ENCODE measurements around the gene MAST3. TPM values are rescaled to one million over a fixed set of nuclear protein-coding genes. Genes with fewer than 3 reads are reported as not detected.

MAST3 gene
- total and polyA plus RNA-seq, 2 of the 13 experiments (the other 11 are each of a cell fraction or from before 2014, with no cell fraction given): 4.1 to 4.6 TPM

DNA sequence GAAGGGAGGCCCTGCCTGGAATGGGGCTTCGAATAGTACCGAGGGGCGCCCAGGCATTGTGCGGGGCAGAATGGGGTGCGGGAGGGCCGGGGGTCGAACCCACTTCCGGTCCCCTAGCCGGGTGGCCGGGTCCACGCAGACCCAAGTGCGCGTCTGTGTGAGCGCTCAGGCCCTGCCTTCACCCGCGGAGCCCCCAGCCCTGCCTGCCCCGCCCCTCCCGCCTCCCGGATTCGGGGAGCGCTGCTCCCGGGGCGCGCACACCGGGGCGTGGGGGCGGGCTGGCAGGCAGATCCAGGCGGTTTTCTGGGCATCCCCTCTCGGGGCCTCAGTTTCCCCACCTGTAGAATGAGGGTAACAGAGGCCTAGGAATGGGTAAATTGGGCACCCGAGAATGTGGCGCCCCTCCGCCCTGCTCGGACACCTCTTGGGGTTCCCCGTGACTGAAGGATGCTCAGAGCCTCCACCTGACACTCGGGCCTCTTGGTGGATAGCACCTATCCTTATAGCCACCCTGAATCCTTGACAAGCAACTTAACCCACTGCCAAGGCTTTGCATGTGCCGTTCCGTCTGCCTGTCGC is 56.1 kb downstream of the MAST3 start:
- Histone ChIP-seq H3K9me3 (ENCODE audit: low read length) (no peaks in the 10 kb centered on the region), H4K20me1 (ENCODE audit: insufficient read depth, low read length) (0 out of 2 replicates have a peak, but pooled peaks cover 11% of the 10 kb centered on the region), H3K9ac (ENCODE audit: insufficient read depth, low read depth, low read length) (peak overlapping the region; percentile 99), H3K79me2 (ENCODE audit: insufficient read depth, low read length) (peaks cover 18% of the 10 kb centered on the region), H2AFZ (ENCODE audit: low read length) (no peak overlapping the region), H3K36me3 (replicated peaks in 1 of 2; ENCODE audit: control insufficient read depth in 1 of 2, insufficient read depth in 2 of 2, low read length in 2 of 2) (peaks cover 6 to 18% of the 10 kb centered on the region in 2 experiments; a peak in 4 of 5 replicates), H3K4me3 (replicated peaks in 1 of 3; ENCODE audit: insufficient read depth in 1 of 3, low read depth in 2 of 3, low read length in 3 of 3) (peak overlapping the region; percentile 73 to 98 (median 98)), H3K27me3 (ENCODE audit: control insufficient read depth in 1 of 2, insufficient read depth in 2 of 2, low read length in 2 of 2) (no peaks in the 10 kb centered on the region; a peak in 1 of 5 replicates), H3K4me1 (ENCODE audit: insufficient read depth, low read length) (peaks cover 56% of the 10 kb centered on the region), H3K4me2 (ENCODE audit: low read depth, low read length) (peak overlapping the region; percentile 93), H3K27ac (ENCODE audit: extremely low read length, insufficient read depth, low read length) (peak overlapping the region; percentile 94)
- DNase-seq (ENCODE audit: low spot score): no peak
- WGBS (ENCODE audit: low lambda C conversion rate): 0% methylated on average over 4 of the region's 38 CpGs
- no peak; the same call in 2 of the 3 replicates for ATAC-seq
- ChIA-PET POLR2A (interaction anchor here (0.9 to 1.4 kb wide), 15 partner anchors 15 to 169 kb away, joined by 3 to 16 read pairs (median 5); partner anchors contain the start of genes LSM4 and MPV17L2), CTCF (ENCODE audit: low intra/inter-chr PET ratio, low total read pairs) (no interaction called here)
- TSS peak; percentile 42 for BruUV-seq (replicated peaks)
- in situ Hi-C loops (cut with HindIII; ENCODE audit: extremely low pct_ligation_motif_present, low pct_unique_long_range_greater_than_20kb) (loop anchor here (5.0 kb wide), 1 partner anchor 41 kb away; no protein-coding TSS in a partner anchor), intact Hi-C loops (cut with micrococcal nuclease; ENCODE audit: unreplicated experiment) (loop anchor here (1.0 kb wide), 2 partner anchors 17 to 40 kb away; no protein-coding TSS in a partner anchor)
- FAIRE-seq: no peak
- TF ChIP-seq RBM39 (IDR thresholded peaks at IDR 0.05; ENCODE audit: low read depth, low read length, poor library complexity, severe bottlenecking) (no peak), SP2 (CRISPR knock-in tag; IDR thresholded peaks at IDR 0.05) (no peak), ATM (IDR thresholded peaks at IDR 0.05; ENCODE audit: borderline replicate concordance) (no peak), ZNF83 (CRISPR knock-in tag; IDR thresholded peaks at IDR 0.05; ENCODE audit: borderline replicate concordance) (no peak), AGO2 (optimal IDR thresholded peaks at IDR 0.05; ENCODE audit: low read depth, low read length) (peak; percentile 36), BRD4 (CRISPR knock-in tag; IDR thresholded peaks at IDR 0.05) (no peak), SETDB1 (CRISPR knock-in tag; IDR thresholded peaks at IDR 0.05; ENCODE audit: borderline replicate concordance) (no peak), ZBTB8A (CRISPR knock-in tag; IDR thresholded peaks at IDR 0.05; ENCODE audit: borderline replicate concordance, low read depth) (0 out of 2 replicates have a peak, but pooled peaks have one; percentile 36), RBAK (CRISPR knock-in tag; IDR thresholded peaks at IDR 0.05) (no peak), ZNF782 (CRISPR knock-in tag; IDR thresholded peaks at IDR 0.05; ENCODE audit: borderline replicate concordance) (no peak), AKAP8 (CRISPR knock-in tag; IDR thresholded peaks at IDR 0.05) (no peak), KLF15 (CRISPR knock-in tag; IDR thresholded peaks at IDR 0.05; ENCODE audit: borderline replicate concordance) (0 out of 2 replicates have a peak, but pooled peaks have one; percentile 16), ZNF660 (CRISPR knock-in tag; IDR thresholded peaks at IDR 0.05; ENCODE audit: borderline replicate concordance, low read depth) (no peak), KAT2B (IDR thresholded peaks at IDR 0.05; ENCODE audit: borderline replicate concordance, low read depth, low read length) (no peak), AHR (CRISPR knock-in tag; IDR thresholded peaks at IDR 0.05) (no peak), ZNF446 (CRISPR knock-in tag; IDR thresholded peaks at IDR 0.05) (no peak), NFYC (CRISPR knock-in tag; IDR thresholded peaks at IDR 0.05) (no peak), ZNF136 (CRISPR knock-in tag; IDR thresholded peaks at IDR 0.05; ENCODE audit: low read depth) (no peak), YEATS4 (CRISPR knock-in tag; IDR thresholded peaks at IDR 0.05; ENCODE audit: borderline replicate concordance) (no peak), ZZZ3 (CRISPR knock-in tag; IDR thresholded peaks at IDR 0.05; ENCODE audit: borderline replicate concordance) (0 out of 2 replicates have a peak, but pooled peaks have one; percentile 44), LCORL (IDR thresholded peaks at IDR 0.05) (no peak), LCORL (CRISPR knock-in tag; IDR thresholded peaks at IDR 0.05) (peak; percentile 77; the same call in 1 of the 2 replicates), ZNF674 (CRISPR knock-in tag; IDR thresholded peaks at IDR 0.05; ENCODE audit: low read depth) (no peak), RAD51 (IDR thresholded peaks at IDR 0.05; ENCODE audit: borderline replicate concordance) (no peak)
- TF ChIP-seq, protein P1, sequence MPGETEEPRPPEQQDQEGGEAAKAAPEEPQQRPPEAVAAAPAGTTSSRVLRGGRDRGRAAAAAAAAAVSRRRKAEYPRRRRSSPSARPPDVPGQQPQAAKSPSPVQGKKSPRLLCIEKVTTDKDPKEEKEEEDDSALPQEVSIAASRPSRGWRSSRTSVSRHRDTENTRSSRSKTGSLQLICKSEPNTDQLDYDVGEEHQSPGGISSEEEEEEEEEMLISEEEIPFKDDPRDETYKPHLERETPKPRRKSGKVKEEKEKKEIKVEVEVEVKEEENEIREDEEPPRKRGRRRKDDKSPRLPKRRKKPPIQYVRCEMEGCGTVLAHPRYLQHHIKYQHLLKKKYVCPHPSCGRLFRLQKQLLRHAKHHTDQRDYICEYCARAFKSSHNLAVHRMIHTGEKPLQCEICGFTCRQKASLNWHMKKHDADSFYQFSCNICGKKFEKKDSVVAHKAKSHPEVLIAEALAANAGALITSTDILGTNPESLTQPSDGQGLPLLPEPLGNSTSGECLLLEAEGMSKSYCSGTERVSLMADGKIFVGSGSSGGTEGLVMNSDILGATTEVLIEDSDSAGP (CRISPR knock-in tag; IDR thresholded peaks at IDR 0.05; ENCODE audit: borderline replicate concordance): peak; percentile 16; the same call in 1 of the 2 replicates

Measured in HepG2 (cell line).